ENCODE results near the gene FAM120A.

Gene FAM120A

DNA sequence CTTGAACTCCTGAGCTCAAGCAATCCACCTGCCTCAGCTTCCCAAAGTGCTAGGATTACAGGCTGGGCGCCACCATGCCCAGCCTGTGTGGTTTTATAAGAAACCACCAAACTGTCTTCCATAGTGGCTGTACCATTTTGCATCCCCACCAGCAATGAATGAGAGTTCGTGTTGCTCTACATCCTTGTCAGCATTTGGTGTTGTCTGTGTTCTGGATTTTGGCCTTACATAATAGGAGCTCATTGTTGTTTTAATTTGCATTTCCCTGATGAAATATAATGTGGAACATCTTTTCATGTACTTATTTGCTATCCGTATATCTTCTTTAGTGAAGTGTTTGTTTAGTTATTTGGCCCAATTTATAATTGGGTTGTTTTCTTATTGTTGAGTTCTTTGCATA, 154.7 kb downstream of the FAM120A start:
- no peak overlapping the region for H3K4me3 Mint-ChIP-seq

GRCh38 chr9:93610206-93610605, 158.7 kb downstream of the FAM120A start:
- Mint-ChIP-seq H3K9me3 (peaks cover 18% of the 10 kb centered on the region), H3K27ac (no peak overlapping the region), H3K4me1 (peaks cover 23% of the 10 kb centered on the region), H3K4me3 (no peak overlapping the region), H3K27me3 (no peaks in the 10 kb centered on the region), H3K36me3 (peaks cover 38% of the 10 kb centered on the region)
- DNase-seq (ENCODE audit: low spot score in 2 of 2) (no peak), ATAC-seq (ENCODE audit: low read depth) (no peak)

More for the DNA sequence above, 154.7 kb downstream of the FAM120A start:
- DNase-seq (ENCODE audit: low spot score in 2 of 2) (no peak), ATAC-seq (ENCODE audit: low read depth) (no peak)
- no peak overlapping the region for H3K27ac Mint-ChIP-seq
- H3K27me3 Mint-ChIP-seq: no peaks in the 10 kb centered on the region
- H3K4me1 Mint-ChIP-seq: peaks cover 18% of the 10 kb centered on the region
- peaks cover 34% of the 10 kb centered on the region for H3K36me3 Mint-ChIP-seq
- peaks cover 18% of the 10 kb centered on the region for H3K9me3 Mint-ChIP-seq

DNA sequence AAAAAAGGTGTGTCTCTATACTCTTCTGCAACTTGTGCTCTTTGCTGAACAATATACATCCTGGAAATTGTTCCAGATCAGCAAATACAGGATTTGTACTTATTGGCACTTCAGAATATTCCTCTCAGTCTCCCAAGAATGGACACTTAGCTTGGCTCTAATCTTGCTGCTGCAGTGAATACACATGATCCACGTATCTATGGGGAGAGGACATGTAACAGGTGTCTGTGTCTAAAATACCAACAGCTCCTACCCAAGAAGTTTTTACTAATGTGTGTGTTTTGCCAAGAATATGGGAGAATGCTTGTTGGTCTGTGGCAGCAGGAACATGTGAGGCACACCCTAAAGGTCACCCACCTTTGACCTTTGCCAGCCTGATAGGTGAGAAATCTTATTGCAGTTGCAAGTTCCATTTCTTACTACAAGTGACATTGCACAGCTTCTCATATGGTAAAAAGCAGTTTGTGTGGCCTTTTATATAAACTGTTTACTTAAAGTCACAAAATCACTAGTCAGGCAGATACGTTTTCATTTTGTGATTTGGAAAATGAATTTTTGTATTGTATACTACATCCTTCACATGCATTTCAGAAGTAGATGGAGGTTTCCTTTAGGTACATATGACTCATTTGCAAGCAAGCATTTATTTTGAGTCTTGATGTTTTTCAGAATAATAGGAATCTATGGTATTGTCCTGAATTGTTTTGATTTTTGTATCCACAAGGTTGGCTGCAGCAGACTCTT, 160.7 kb downstream of the FAM120A start:
- H3K36me3 Mint-ChIP-seq: peaks cover 24% of the 10 kb centered on the region
- DNase-seq (ENCODE audit: low spot score in 2 of 2) (no peak), ATAC-seq (ENCODE audit: low read depth) (no peak)
- H3K27ac Mint-ChIP-seq: no peak overlapping the region
- H3K4me3 Mint-ChIP-seq: no peak overlapping the region
- peaks cover 17% of the 10 kb centered on the region for H3K4me1 Mint-ChIP-seq
- H3K27me3 Mint-ChIP-seq: no peaks in the 10 kb centered on the region
- H3K9me3 Mint-ChIP-seq: peaks cover 14% of the 10 kb centered on the region

DNA sequence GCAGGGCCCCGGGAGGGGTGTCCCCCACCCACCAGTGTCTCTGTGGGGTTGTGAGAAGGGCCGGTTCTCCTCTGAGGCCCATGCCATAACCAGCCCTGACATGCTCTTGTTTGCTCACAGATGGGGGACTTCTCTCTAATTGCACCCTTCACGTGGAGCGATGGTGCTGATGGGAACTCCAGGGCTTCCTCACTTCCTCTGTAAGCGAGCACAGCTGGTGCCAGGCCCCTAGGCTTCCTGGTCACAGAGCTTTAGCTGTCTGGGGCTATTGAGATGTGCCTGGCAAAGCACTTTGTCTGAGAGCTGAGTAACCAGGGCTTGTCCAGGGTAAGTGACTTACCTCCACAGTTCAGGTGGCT, 161.3 kb downstream of the FAM120A start:
- no peak for DNase-seq (ENCODE audit: low spot score in 2 of 2)
- Mint-ChIP-seq H3K9me3 (peaks cover 12% of the 10 kb centered on the region), H3K27ac (no peak overlapping the region), H3K4me3 (no peak overlapping the region), H3K36me3 (peaks cover 21% of the 10 kb centered on the region), H3K27me3 (no peaks in the 10 kb centered on the region), H3K4me1 (peaks cover 15% of the 10 kb centered on the region)
- ATAC-seq (ENCODE audit: low read depth): peak; percentile 29

DNA sequence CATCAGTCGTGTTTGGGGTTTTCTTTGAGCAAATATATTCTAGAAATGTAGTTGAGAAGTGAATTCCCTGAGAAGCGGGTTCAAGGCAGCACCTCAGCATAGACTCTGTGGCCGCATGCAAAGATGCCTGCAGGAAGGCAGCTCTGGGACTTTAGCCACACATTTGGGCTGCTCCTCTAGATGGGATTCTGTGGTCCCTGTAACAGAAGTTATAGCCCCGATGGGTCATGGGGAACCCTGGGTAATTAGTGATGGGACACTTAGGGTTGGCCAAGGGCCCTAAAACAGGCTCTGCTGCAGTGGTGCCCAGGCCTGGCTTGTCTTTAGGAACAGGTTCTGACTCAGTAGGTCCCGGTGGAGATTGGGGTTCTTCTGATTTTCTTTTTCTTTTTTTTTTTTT, 161.7 kb downstream of the FAM120A start:
- H3K36me3 Mint-ChIP-seq: peaks cover 20% of the 10 kb centered on the region
- no peaks in the 10 kb centered on the region for H3K27me3 Mint-ChIP-seq
- peaks cover 14% of the 10 kb centered on the region for H3K4me1 Mint-ChIP-seq
- DNase-seq (ENCODE audit: low spot score in 2 of 2): no peak
- H3K4me3 Mint-ChIP-seq: no peak overlapping the region
- H3K9me3 Mint-ChIP-seq: peaks cover 11% of the 10 kb centered on the region
- no peak for ATAC-seq (ENCODE audit: low read depth)
- H3K27ac Mint-ChIP-seq: no peak overlapping the region

DNA sequence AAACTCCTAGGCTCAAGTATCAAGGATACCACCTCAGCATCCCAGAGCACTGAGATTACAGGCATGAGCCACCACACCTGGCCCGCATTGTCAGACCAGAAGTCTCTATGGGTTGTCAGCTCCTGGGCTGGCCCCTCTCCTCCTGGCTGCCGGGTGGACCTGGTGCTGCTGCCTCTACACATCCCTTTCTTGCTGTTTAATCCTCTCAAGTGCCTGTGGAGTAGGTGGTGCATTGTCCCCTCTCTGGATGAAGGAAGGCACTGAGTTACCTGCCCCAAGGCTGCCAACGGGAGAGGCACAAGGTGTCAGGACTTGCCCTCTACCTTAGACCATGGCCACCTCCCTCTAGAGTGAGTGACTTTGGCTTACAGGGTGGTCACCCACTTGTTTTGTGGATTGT, 162.3 kb downstream of the FAM120A start:
- ATAC-seq (ENCODE audit: low read depth) (no peak), DNase-seq (ENCODE audit: low spot score in 2 of 2) (no peak)
- Mint-ChIP-seq H3K4me1 (peaks cover 17% of the 10 kb centered on the region), H3K27ac (no peak overlapping the region), H3K36me3 (peaks cover 18% of the 10 kb centered on the region), H3K4me3 (no peak overlapping the region), H3K9me3 (peaks cover 11% of the 10 kb centered on the region), H3K27me3 (no peaks in the 10 kb centered on the region)

GRCh38 chr9:93614830-93615468, 163.5 kb downstream of the FAM120A start:
- no peak overlapping the region for H3K4me3 Mint-ChIP-seq
- H3K36me3 Mint-ChIP-seq: peaks cover 10% of the 10 kb centered on the region
- H3K27me3 Mint-ChIP-seq: no peaks in the 10 kb centered on the region
- ATAC-seq (ENCODE audit: low read depth) (no peak), DNase-seq (ENCODE audit: low spot score in 2 of 2) (no peak)
- no peak overlapping the region for H3K27ac Mint-ChIP-seq
- peaks cover 18% of the 10 kb centered on the region for H3K4me1 Mint-ChIP-seq
- H3K9me3 Mint-ChIP-seq: peaks cover 5% of the 10 kb centered on the region

Data from memory B cell (primary cell).